NCI-H82 treated with DMSO at 0.1 percent for 48 hours (cell line): ENCODE measurements around the gene CWC22.
"Not testable (repeated sequence)": the region's sequence is repeated elsewhere in the genome, so short reads cannot be mapped to it uniquely, and the experiment has no call there.

Source experiments
- DNase-seq: peaks from one replicate; lab custom pipeline; 2025; ENCODE audit not compliant: unreplicated experiment; lab: John Stamatoyannopoulos, UW

The CWC22 gene

GRCh38 chr2:180003559-180003958 lies 3.5 kb downstream of the CWC22 start:
- no peak for DNase-seq

- no peak for DNase-seq
Measured at GRCh38 chr2:180003073-180003472, 4.0 kb downstream of the CWC22 start.

- no peak for DNase-seq
Measured at GRCh38 chr2:180002198-180002770, 4.8 kb downstream of the CWC22 start.

- no peak for DNase-seq
Measured at GRCh38 chr2:180001726-180002125, 5.4 kb downstream of the CWC22 start.

- DNase-seq = no peak
Measured at GRCh38 chr2:180000434-180000833, 6.7 kb downstream of the CWC22 start.

DNA sequence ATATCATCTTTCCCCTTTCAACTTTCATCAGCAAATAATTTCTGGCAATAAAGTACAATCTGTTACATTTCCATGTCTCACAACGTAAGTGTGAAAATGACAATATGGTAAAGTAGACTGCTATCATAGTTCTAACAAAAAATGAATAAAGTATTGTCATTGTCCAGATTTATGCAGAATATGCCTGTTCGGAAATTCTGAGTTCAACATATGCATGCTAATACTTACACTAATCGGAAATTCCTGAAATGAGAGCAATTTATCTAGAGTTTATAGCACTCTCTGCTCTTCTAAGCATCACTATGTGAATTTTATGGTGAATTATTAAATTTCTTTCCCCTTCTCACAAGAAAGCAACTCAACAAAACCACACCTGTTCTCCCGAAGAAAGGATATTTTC lies 8.1 kb downstream of the CWC22 start:
- no peak for DNase-seq

DNA sequence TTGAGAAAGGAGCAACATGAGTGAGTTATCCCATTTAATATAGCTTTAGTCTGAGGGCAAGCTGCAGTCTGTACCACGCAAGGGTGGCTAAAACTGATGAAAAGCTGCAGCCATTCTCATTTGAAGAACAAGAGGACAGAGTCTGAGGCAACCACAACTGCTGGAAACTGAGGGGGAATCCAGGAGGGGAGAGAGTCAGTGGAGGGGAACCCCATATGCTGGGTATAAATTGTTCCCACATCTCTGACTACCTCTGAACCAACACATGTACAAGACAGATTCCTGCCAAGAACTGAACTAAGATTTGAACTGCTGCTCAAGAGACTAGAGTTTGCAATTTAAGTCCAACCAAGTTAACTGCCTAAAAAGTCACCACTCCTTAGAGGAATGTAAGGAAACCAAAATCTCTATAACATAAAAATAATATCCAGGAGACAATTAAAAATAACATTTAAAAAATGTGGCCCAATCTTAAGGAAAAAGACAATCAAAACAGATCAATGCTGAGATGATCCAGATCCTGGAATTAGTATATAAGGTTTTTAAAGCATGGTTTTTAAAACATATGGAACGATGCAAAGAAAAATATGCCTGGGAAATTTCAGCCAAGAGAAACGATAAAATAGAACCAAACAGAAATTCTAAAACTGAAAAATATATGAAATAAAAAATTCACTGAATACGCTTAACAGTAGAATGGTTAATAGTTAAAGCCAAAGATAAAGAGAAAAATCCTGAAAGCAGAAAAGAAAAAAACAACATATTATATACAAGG lies 11.2 kb downstream of the CWC22 start:
- DNase-seq = no peak

GRCh38 chr2:179991344-179991743 lies 15.8 kb downstream of the CWC22 start:
- DNase-seq = no peak

DNA sequence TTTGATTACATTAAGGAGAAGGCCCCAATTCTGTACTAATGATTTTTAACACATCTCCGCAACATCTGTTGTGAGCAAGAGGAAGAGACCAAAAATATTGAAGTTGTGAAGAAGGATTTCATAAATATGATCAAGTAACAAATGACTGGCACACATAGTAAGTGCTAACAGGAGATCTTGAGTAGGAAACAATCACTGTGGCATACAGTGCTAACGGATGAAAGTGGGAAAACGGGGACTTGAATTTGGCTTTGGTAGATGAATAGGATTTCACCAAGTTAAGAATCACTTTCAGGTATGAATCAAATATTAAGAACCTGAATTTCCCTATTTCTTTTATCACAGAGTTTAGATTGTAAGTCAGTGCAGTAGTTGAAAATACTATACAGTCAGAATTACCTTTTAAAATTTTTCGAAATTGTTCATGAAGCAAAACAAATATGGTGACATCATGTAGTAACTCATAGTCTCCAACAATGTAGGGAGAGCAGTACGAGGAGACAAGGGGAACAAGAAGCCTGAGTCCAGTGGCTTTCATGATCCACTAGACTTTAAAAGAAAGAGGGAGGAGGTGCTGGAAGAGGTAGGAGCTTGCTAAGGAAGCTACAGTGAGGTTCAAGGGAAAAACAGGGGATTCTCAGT lies 16.3 kb downstream of the CWC22 start:
- no peak for DNase-seq

GRCh38 chr2:179987916-179988315 lies 19.2 kb downstream of the CWC22 start:
- DNase-seq = no peak

GRCh38 chr2:179985163-179985820 lies 21.8 kb downstream of the CWC22 start:
- no peak for DNase-seq

- DNase-seq = no peak
Measured at GRCh38 chr2:179983250-179983932, 23.7 kb downstream of the CWC22 start.

DNA sequence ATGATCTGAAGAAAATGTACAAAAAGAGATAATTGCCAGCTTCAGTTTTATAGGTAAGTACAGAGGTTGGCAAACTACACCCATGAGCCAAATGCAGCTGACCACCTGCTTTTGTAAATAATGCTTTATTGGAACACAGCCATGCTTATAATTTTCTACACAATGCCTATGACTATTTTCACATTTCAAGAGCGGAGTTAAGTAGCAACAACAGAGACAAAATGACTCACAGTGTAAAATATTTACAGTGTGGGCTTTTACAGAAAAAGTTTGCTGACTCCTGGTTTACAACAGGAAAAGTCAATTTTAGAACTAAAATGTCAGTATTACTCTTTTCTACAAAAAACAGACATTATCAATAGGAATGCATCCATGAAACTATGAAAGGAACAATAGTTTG lies 26.0 kb downstream of the CWC22 start:
- no peak for DNase-seq

GRCh38 chr2:179974761-179975160 lies 32.3 kb downstream of the CWC22 start:
- no peak for DNase-seq

GRCh38 chr2:179966778-179967394 lies 40.2 kb downstream of the CWC22 start:
- DNase-seq = no peak

- no peak for DNase-seq
Measured at GRCh38 chr2:179965291-179966258, 41.5 kb downstream of the CWC22 start.

DNA sequence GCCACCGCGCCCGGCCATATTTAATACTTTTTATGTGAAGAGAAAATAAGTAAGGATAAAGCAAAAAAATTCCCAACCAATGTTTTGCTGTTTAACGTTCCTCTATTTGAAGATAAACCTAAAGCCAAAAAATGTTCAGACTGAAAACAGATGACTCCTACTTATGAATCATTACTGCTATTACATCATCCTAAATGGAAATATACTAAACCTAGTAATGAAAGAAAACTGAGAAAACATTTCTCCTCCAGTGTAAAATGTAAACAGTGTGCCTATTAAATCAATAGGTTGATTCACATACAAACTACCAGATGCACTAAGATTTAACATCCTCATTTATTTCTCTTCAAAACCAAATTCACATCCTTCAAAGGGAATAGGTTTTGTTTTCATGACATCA lies 43.5 kb downstream of the CWC22 start:
- DNase-seq = no peak

- not testable (repeated sequence) for DNase-seq
Measured at GRCh38 chr2:179958251-179958650, 48.8 kb downstream of the CWC22 start.

GRCh38 chr2:179954026-179954425 lies 53.1 kb downstream of the CWC22 start:
- no peak for DNase-seq

- no peak for DNase-seq
Measured at GRCh38 chr2:179953359-179953758, 53.7 kb downstream of the CWC22 start.
